SU-DHL-6 (cell line): ENCODE data around the gene ST6GAL1.

Experiments
- EZH2phosphoT487 ChIP-seq: fragments of 200-600 bp; sonication (generic), shearing (Covaris generic); conservative IDR thresholded peaks from 2 replicates; pipeline ENCODE4 v1.6.1; 2018; ENCODE audit warnings: mild to moderate bottlenecking, antibody characterized with exemption, low read length, moderate library complexity, mixed read lengths
- TF ChIP-seq, protein P1 (sequence below): fragments of 200-600 bp; sonication (generic); IDR thresholded peaks from one replicate; pipeline ENCODE4 v1.5.1; 2017; ENCODE audit warnings: antibody characterized with exemption, mild to moderate bottlenecking, low read length, moderate library complexity; ENCODE audit not compliant: insufficient read depth, poor library complexity, severe bottlenecking

DNA sequence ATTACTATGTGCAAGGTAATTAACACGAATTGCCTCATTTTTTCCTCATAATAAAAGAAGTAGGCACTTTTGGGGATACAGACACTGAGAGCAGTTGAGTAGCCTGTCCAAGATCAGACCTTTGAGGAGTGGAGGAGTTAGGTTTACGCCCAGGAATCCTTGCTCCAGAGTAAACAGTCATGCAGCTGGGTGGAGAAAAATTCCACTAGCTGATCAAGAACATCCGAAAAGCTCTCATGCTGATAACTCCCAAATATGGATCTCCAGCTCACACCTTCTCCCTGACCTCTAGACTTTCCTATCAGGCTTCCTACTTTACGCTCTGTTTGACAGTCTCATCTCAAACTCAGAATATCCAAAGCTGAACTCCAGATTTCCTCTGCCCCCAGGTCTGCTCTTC lies 53.3 kb downstream of the ST6GAL1 start:
- TF ChIP-seq, protein P1, sequence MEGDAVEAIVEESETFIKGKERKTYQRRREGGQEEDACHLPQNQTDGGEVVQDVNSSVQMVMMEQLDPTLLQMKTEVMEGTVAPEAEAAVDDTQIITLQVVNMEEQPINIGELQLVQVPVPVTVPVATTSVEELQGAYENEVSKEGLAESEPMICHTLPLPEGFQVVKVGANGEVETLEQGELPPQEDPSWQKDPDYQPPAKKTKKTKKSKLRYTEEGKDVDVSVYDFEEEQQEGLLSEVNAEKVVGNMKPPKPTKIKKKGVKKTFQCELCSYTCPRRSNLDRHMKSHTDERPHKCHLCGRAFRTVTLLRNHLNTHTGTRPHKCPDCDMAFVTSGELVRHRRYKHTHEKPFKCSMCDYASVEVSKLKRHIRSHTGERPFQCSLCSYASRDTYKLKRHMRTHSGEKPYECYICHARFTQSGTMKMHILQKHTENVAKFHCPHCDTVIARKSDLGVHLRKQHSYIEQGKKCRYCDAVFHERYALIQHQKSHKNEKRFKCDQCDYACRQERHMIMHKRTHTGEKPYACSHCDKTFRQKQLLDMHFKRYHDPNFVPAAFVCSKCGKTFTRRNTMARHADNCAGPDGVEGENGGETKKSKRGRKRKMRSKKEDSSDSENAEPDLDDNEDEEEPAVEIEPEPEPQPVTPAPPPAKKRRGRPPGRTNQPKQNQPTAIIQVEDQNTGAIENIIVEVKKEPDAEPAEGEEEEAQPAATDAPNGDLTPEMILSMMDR, result no peak
- TF ChIP-seq EZH2phosphoT487, result no peak
